CD4-positive, alpha-beta T cell treated with Interferon gamma for 1 hour (primary cell): Measurements from ENCODE around the gene SUN2.

Experiments
- DNase-seq: peaks from one replicate; pipeline ENCODE4 v3.0.0-alpha.2; 2020

SUN2 gene

DNA sequence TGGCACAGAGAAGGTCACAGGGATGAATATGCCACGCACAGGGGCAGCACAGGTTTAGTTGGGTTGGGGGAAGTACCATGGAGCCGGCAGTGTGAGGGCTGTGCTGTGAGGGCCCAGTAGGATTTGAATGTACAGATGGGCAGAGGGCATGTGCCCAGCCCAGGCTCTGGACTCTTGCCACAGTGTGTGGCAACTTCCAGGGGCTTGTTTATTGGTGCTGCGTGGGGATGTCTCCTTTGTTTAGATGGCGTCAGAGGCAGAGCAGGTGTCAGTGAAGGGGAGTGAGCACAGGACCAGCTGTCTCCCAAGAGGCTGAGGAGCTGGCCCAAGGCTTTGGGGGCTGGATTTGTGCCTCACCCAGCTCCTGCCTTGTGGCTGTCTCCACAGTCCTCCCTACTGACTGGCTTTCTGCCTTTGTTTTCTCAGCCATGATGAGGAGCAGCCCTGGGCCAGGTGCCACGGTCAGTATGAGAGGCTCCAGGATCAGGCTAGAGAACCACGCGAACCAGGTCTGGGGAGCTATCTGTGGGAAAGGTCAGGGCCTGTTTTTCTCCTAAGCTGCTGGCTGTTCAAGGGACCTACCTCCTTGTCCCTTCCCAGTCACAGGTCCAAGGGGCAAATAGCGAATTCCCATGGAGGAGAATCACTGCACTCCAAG, 21.9 kb downstream of the SUN2 start:
- DNase-seq, result no peak

DNA sequence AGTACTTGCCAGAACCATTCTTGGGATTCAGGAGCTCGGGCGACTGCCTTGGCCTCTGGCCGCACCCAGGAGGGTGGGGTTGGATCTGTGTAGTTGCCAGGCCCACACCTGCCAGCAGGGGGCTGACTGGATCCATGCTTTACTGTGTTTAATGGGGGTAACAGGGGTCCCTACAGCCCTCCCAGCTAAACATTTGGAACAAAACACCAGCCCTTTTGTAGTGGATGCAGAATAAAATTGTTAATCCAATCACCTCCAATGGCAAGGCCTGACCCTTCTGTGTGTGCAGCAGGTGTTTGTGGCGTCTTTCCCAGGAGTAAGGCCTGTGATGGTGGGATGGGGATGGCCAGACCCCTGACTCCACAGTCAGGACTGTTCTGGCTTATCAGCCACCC, 22.5 kb downstream of the SUN2 start:
- peak; percentile 52 for DNase-seq

DNA sequence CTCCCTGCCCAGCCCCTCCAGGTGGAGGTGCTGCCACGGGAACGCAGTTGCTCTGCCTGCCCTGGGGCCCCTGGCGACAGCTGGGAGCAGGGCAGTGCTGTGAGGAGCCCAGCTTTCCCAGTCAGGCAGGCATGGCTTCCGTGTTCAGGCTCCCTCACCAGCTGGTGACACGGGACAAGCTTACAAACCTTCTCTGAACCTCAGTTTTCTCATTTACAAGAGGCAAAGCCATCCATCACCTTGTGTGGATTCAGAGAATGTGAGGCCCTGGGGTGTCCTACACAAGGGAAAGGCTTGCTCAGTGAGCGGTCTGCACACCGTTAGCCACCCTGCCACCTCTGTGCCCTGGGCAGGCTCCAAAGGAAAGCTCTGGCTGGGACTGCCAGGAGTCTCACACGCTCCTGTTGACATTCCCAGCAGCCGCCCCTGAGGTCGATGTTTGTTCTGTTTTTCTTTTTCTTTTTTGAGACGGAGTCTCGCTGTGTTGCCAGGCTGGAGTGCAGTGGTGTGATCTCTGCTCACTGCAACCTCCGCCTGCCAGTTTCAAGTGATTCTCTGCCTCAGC, 23.5 kb downstream of the SUN2 start:
- no peak for DNase-seq

DNA sequence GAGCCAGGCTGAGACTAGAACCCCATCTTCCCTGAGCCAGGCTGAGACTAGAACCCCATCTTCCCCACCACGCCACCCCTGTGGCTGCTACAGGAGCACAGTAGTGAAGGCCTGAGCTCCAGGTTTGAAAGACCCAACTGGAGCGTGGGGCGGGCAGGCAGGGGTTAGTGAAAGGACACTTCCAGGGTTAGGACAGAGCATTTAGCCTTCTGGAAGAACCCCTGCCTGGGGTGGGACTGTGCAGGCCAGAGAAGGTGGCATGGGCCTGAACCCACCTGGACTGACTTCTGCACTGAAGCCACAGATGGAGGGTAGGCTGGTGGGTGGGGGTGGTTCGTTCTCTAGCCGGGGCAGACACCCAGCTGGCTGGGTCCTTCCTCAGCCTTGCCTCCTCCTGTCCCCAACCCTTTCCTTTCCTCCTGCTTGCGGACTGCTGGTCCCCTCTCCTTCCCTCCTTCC, 24.1 kb downstream of the SUN2 start:
- no peak for DNase-seq

DNA sequence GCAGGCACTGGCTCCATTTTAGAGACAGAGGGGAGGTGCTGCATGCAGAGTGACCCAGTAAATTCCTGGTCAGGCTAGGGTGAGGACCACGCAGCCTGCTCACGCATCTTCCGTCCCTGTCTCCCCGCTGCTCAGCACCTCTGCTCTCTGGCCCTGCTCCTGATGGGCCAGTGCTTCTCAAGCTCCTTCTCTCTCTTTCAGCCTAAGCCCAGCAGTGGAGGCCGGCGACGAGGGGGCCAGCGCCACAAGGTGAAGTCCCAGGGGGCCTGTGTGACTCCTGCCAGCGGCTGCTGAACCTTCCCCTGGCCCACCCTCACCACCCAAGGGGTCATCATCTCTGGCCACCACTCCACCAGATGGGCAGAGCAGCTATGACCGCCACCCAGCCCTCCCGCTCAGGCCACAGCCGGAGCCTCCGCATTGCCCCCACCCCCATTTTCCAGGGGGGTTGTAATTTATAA, 25.4 kb downstream of the SUN2 start:
- no peak for DNase-seq

DNA sequence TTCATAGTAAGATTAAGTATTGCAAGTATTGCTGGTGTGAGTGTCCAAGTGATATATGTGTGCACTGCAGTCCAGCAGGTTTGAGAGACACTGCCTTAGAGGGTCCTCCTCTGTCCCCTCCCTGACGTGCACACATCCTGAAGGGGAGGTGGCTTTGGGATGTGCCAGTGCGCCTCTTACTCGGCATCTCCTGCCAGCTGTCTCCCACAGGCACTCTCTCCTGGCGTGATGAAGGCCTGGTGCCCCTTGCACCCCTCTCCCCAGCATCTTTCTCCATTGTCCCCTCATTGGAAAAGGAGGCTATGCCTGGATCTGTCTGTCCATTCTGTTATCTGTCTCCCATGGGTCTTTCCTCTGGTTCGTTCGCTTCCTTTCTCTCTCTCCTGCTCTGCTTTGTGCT, 25.9 kb downstream of the SUN2 start:
- no peak for DNase-seq

DNA sequence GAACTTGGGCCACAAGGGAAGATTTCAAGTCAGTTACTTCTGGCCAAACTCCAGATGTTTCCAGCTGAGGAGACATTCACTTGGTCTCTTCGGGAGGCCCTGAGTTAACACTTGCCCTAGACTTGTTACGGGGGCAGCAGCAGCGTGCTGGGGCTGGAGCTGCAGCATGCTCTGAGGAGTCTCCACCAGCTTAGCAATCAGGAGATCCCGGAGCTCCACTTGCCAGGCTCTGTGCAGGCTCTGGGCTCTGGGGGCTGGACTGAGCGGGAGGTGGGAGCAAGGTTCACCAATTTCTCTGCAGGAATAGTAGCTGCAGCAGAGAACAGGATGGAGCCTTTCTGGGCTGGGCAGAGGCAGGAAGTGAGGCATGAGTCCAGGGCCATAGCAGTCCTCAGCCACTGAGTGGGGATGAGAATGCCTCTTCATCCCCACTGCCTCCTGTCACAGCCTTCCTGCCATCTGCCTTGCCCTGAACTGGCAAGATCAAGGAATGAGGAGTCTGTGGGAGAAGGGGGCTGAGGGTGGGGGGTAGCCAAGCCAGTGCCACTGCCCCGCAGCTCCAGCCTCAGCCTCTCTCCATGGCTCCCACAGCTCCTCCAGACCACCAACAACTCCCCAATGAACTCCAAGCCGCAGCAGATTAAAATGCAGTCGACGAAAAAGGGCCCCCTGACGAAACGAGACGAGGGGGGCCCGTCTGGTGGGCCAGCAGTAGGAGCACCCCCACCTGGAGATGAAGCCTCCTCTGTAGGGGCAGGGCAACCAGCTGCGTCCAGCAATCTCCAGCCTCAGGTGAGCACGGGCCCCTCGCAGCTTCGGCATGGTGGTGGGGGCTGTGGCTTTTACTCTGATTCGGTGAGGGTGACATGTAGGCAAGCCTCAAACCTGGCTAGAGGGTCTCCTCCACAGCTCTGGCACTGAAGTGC, 26.7 kb downstream of the SUN2 start:
- no peak for DNase-seq

DNA sequence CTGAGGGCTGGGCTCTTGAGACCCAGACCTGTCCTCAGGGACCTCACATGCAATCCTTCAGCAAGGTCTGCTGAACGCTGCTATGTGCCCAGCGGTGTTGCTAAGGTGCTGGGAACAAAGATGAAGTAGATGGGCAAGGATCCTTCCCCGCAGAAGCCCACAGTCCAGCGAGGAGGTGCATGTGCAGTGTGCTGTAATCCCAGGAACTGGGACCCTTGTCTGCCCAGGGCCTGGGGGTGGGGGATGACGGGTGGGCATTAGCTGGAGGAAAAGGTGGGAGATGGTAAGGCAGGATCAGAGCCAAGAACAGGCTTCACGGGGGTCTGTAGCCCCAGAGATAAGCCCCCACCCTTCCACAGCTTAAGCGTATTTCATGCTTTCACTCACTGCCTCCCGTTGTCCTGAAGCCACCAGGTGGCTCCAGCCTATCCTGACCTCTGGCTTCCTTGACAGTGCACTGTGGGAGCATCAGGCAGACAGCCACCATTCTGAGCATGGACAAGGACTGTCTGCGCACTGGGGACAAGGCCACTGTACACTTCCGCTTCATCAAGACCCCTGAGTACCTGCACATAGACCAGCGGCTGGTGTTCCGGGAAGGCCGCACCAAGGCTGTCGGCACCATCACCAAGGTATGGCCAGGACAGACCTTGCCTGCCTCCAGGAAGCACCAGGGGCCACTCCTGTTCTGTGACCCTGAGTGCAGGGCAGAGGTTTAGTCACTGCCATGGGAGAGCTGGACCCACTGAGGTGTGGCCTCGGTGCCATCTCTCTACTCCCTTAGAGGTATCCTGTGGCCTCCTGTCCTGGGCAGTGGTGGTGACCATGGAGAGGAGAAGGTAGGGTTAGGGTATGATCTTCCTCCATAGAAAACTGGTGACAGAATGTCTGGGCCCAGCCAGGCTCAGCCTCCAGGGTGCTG, 28.0 kb downstream of the SUN2 start:
- no peak for DNase-seq

DNA sequence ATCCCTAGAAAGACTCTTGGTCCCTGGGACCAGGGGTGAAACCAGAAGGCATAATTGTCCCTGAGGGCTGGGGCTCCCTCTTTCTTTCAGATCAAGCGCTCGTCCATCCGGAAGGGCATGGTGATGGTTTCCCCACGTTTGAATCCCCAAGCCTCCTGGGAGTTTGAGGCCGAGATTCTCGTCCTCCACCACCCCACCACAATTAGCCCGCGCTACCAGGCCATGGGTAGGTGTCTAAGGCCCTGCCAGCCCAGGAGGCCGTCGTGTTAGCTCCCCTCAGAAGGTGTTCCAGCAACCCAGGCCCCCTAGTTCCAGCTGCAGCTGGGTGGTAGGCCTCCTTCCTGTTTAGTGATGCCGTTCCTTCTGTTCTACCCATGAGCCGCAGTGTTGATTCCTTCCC, 28.7 kb downstream of the SUN2 start:
- no peak for DNase-seq

DNA sequence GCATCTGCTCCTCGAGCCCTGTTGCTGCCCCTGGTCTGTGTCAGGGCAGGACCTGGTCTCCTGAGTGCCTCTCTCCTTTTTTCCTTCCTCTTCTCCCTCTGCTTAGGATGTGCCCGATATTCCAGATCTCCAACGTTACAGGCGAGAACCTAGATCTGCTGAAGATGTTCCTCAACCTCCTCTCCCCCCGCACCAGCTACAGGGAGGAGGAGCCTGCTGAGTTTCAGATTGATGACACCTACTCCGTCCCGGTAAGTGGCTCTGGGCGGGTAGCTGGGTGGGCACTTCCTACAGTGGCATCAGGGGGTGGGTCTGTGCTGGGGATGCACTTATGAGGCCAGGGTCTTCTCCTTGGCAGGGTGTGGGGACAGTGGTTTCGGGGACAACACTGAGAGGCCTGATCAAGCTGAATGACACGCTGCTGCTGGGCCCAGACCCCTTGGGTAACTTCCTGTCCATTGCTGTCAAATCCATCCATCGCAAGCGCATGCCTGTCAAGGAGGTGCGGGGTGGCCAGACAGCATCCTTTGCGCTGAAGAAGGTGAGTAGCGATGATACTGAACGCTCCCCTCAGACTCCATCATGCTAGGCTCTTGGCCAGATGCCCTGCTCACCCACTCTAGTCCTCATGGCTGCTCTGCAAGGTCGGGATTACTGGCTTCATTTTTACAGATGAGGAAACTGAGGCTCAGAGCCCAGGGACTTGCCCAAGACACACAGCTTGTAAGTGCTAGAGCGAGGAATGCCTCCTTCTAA, 29.7 kb downstream of the SUN2 start:
- no peak for DNase-seq

DNA sequence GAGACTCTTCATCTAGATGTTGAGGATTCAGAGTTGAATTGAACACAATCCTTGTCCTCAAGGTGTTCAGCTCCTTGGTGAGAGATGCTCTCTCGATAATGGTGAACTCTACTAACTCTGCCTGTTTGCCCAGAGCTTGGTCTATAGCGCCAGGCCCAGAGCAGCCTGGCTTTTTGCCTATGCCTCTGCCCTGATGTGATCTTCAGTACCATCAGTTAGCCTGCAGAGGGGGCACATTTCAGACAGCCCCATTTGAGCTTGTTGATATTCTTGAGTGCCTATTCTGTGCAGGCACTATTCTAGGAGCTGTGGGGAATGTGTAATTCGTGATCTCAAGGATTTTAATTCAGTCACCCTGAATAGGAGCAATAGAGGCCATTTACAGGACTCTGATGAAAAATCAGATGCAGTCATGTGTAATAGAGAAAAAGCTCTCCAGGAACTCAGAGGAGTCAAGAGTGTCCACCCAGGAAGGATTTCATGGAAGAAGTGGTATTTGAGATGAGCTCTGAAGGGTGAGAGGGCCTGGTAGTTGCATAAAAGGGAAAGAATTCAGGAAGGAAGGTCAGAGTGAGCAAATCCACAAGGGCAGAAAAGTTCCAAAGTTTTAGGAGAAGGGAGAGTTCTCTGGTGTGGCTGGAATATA, 30.7 kb downstream of the SUN2 start:
- peak; percentile 35 for DNase-seq

DNA sequence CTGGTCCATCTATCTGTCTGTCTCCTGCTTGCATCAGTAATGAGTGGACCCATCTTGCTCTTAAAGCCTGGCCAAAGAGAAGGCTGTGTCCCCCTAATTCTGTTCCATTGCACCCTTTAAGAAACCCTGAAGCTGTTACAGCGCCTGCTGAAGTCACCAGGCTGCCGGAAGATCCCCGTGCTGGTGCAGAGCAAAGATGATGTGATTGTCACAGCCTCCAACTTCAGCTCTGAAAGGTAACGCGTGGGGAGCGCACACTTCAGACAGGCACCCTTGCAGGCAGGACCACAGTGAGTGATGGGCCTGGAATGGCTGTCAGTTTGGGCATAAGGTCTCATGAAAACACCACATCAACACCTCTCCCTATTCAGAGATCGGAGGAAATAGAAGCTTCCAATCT, 31.6 kb downstream of the SUN2 start:
- no peak for DNase-seq

DNA sequence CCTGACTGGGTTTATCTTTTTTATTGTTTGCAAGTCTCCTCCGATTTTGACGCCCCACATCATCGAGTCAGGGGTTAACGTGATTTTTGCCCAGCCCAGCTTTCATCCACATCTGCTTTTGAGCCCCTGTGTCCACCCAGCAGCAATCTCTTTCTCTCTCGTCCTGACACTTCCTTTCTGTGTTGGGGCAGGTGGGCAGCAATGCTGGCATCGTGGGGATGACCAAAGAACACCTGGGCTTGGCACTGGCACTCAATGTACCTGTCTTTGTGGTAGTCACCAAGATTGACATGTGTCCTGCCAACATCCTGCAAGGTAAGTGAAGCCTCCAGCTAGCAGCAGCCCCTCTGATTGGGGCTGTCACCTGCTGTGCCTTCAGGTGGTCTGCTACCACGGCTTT, 34.2 kb downstream of the SUN2 start:
- no peak for DNase-seq

DNA sequence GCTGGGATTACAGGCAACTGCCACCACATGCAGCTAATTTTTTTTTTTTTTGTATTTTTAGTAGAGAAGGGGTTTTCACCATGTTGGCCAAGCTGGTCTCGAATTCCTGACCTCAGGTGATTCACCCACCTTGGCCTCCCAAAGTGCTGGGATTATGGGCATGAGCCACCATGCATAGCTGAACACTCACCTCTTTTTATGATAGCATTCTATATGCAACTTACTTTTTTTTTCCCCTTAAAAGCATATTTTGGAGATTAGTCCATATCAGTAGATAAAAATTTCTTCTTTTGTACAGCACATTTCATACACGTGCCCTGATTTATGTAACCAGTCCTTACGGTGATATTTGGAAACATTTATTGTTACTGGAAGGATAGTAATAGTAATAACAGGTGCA, 35.4 kb downstream of the SUN2 start:
- DNase-seq, result no peak

DNA sequence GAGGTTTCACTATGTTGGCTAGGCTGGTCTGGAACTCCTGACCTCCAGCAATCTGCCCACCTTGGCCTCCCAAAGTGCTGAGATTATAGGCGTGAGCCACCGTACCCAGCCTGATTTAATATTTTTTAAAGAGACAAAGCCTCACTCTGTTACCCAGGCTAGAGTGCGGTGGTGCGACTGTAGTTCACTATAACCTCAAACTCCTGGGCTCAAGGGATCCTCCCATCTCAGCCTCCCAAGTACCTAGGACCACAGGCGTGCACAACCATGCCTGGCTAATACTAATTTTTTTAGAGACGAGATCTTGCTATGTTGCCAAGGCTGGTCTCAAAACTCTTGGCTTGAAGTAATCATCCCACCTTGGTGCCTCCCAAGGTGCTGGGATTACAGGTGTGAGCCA, 36.6 kb downstream of the SUN2 start:
- no peak for DNase-seq

DNA sequence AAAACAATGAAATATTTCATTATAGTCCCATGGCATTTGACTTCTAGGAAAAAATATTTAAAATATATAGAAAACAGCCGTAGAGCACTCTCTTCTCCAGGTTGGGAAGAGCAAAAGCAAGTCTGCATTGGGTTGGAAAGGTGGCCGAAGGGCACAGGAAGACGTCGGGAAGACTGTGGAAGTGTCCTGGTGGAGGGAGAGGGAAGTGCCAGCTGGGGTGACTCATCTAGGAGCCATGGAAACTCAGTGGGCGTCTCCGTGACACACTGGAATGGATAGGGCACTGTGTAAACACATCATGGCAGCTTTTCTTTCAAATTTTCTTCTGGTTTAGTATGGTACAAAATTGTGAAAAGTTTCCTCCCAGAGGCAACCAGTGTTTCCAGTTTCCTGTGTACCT, 37.4 kb downstream of the SUN2 start:
- no peak for DNase-seq

DNA sequence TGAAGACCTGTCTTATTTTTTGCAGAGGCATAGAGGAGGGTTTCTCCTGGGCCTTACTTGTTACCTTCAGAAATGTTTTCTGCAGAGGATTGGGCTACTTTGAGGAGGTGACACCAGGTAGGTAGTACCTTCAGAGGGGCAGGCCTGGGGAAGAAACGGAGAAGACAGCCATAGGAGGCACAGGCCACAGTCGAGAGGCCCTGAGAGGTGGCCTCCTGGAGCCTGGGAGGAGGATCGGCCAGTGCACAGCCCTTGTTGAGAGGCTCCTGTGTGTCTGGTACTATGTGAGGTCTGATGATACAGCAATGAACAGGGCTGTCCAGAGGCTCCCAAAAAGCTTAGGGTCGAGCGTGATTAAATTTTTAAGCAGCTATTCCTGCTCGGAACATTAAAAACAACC, 38.6 kb downstream of the SUN2 start:
- no peak for DNase-seq

DNA sequence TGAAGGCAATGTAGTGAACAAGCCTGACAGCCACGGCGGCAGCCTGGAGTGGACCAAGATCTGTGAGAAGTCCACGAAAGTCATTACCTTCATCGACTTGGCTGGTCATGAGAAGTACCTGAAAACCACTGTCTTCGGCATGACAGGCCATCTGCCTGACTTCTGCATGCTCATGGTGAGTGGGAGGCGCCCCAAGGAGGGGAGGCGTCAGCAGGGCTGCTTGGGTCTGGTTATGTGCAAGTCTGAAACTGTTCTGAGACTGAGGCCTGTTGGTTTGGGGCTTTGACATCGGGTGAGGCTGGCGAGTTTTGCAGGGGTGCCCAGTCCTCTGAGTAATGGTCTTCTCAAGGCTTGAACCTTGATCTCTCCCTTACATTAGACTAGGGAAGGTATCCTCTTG, 39.0 kb downstream of the SUN2 start:
- DNase-seq, result no peak

DNA sequence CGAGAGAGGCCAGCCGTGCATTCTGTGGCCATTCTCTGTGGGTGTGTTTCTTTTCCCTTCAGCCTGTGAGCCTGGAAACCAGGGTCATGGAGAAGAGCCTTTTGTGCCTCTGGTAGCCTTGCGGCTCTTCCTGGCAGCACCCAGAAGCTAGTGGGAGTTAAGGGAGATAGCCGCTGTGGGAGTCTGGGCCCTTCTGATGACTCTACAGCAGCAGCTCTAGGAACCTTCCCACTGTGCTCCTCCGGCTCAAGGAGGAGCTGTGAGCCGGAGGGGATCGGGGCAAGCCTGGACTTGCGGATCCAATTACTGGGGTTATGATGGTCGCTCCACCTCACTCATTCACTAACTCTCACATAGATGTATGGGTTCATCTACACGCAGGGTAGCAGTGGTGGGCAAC, 39.5 kb downstream of the SUN2 start:
- no peak for DNase-seq

DNA sequence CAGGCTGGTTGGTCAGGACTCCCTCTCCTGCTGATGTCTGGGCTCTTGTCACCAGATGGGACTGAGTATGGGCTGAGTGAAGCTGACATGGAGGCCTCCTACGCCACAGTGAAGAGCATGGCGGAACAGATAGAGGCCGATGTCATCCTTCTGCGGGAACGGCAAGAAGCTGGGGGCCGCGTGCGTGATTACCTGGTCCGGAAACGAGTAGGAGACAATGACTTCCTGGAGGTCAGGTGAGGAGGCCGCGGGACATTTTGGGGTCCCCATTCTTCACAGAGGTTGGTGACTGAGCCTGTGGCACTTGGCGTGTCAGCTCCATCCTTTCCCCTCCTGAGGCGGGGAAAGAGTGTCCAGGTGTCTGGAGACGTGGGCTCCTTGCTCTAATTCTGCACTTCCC, 39.9 kb downstream of the SUN2 start:
- no peak for DNase-seq

DNA sequence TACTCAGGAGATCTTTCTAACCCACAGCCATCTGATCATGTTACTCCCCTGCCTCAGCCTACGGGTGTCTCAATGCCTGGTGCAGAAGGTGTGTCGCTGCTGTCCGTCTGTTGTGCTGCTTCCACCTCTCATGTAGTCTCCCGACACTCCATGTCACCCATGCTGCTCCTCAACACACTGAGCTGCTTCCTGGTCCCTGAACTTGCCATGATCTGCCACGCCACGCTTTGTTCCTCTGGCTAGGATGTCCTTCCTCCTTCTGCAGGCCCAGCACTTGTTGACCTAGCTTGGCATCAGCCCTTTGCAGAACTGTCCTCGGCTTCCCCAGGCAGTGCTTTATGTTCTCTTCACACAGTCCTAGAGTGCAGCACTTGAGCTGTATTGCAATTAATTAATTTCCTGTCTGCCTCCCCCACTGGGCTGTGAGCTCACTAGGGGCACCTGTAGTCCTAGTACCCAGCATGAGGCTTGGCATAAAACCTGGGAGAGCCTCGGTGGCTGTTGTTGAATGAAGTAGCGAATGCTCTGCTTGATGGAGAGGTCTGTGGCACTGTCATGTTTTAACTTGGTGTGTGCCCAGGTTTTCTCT, 40.5 kb downstream of the SUN2 start:
- no peak for DNase-seq
